Measurements from ENCODE around the gene CHURC1.

CHURC1 gene

GRCh38 chr14:64938972-64939816 lies 24.9 kb downstream of the CHURC1 start:
- no peaks in the 10 kb centered on the region for H3K9me3 Mint-ChIP-seq
- H3K4me1 Mint-ChIP-seq (ENCODE audit: low read depth) = peaks cover 41% of the 10 kb centered on the region
- no peak for DNase-seq (ENCODE audit: low spot score)
- no peak overlapping the region for H3K4me3 Mint-ChIP-seq
- no peaks in the 10 kb centered on the region for H3K27me3 Mint-ChIP-seq (ENCODE audit: low read depth)
- peaks cover 41% of the 10 kb centered on the region for H3K36me3 Mint-ChIP-seq (ENCODE audit: low read depth)
- H3K27ac Mint-ChIP-seq = no peak overlapping the region

- Mint-ChIP-seq H3K4me1 (ENCODE audit: low read depth) (peaks cover 40% of the 10 kb centered on the region), H3K4me3 (no peak overlapping the region), H3K27me3 (ENCODE audit: low read depth) (no peaks in the 10 kb centered on the region), H3K36me3 (ENCODE audit: low read depth) (peaks cover 35% of the 10 kb centered on the region), H3K9me3 (no peaks in the 10 kb centered on the region), H3K27ac (no peak overlapping the region)
- no peak for DNase-seq (ENCODE audit: low spot score)
These were observed 25.5 kb downstream of the CHURC1 start for GRCh38 chr14:64939817-64940190.

- H3K4me3 Mint-ChIP-seq = no peak overlapping the region
- no peak for DNase-seq (ENCODE audit: low spot score)
- H3K9me3 Mint-ChIP-seq = no peaks in the 10 kb centered on the region
- peaks cover 32% of the 10 kb centered on the region for H3K36me3 Mint-ChIP-seq (ENCODE audit: low read depth)
- H3K27me3 Mint-ChIP-seq (ENCODE audit: low read depth) = no peaks in the 10 kb centered on the region
- no peak overlapping the region for H3K27ac Mint-ChIP-seq
- H3K4me1 Mint-ChIP-seq (ENCODE audit: low read depth) = peaks cover 36% of the 10 kb centered on the region
These were observed 26.2 kb downstream of the CHURC1 start for GRCh38 chr14:64940336-64940910.

GRCh38 chr14:64942531-64943111 lies 28.4 kb downstream of the CHURC1 start, which contains the start of gene GPX2:
TSS of gene GPX2 (minus strand) at chr14:64942745. CDS start at chr14:64942726, 19 bp downstream.
- peaks cover 32% of the 10 kb centered on the region for H3K4me1 Mint-ChIP-seq (ENCODE audit: low read depth)
- peaks cover 32% of the 10 kb centered on the region for H3K36me3 Mint-ChIP-seq (ENCODE audit: low read depth)
- no peak for DNase-seq (ENCODE audit: low spot score)
- H3K27ac Mint-ChIP-seq = no peak within 1 kb of the TSS
- no peaks in the 10 kb centered on the region for H3K9me3 Mint-ChIP-seq
- no peak within 1 kb of the TSS for H3K4me3 Mint-ChIP-seq
- no peaks in the 10 kb centered on the region for H3K27me3 Mint-ChIP-seq (ENCODE audit: low read depth)

- Mint-ChIP-seq H3K4me3 (no peak overlapping the region), H3K4me1 (ENCODE audit: low read depth) (peaks cover 28% of the 10 kb centered on the region), H3K27ac (no peak overlapping the region), H3K9me3 (no peaks in the 10 kb centered on the region), H3K27me3 (ENCODE audit: low read depth) (no peaks in the 10 kb centered on the region), H3K36me3 (ENCODE audit: low read depth) (peaks cover 28% of the 10 kb centered on the region)
- no peak for DNase-seq (ENCODE audit: low spot score)
These were observed 29.3 kb downstream of the CHURC1 start for GRCh38 chr14:64943556-64943955.

- Mint-ChIP-seq H3K36me3 (ENCODE audit: low read depth) (peaks cover 23% of the 10 kb centered on the region), H3K27me3 (ENCODE audit: low read depth) (no peaks in the 10 kb centered on the region), H3K4me1 (ENCODE audit: low read depth) (peaks cover 25% of the 10 kb centered on the region), H3K27ac (no peak overlapping the region), H3K9me3 (no peaks in the 10 kb centered on the region), H3K4me3 (no peak overlapping the region)
- DNase-seq (ENCODE audit: low spot score) = no peak
These were observed 29.8 kb downstream of the CHURC1 start for GRCh38 chr14:64944041-64944440.

- Mint-ChIP-seq H3K36me3 (ENCODE audit: low read depth) (peaks cover 23% of the 10 kb centered on the region), H3K9me3 (no peaks in the 10 kb centered on the region), H3K4me3 (no peak overlapping the region), H3K4me1 (ENCODE audit: low read depth) (peaks cover 25% of the 10 kb centered on the region), H3K27me3 (ENCODE audit: low read depth) (no peaks in the 10 kb centered on the region), H3K27ac (no peak overlapping the region)
- DNase-seq (ENCODE audit: low spot score) = no peak
These were observed 30.6 kb downstream of the CHURC1 start for GRCh38 chr14:64944861-64945260.

GRCh38 chr14:64945431-64946178 lies 31.4 kb downstream of the CHURC1 start:
- no peak overlapping the region for H3K4me3 Mint-ChIP-seq
- peaks cover 23% of the 10 kb centered on the region for H3K4me1 Mint-ChIP-seq (ENCODE audit: low read depth)
- H3K27ac Mint-ChIP-seq = no peak overlapping the region
- H3K27me3 Mint-ChIP-seq (ENCODE audit: low read depth) = no peaks in the 10 kb centered on the region
- peaks cover 23% of the 10 kb centered on the region for H3K36me3 Mint-ChIP-seq (ENCODE audit: low read depth)
- no peaks in the 10 kb centered on the region for H3K9me3 Mint-ChIP-seq
- DNase-seq (ENCODE audit: low spot score) = no peak

GRCh38 chr14:64946310-64947045 lies 32.2 kb downstream of the CHURC1 start:
- no peak for DNase-seq (ENCODE audit: low spot score)
- no peak overlapping the region for H3K27ac Mint-ChIP-seq
- no peak overlapping the region for H3K4me3 Mint-ChIP-seq
- peaks cover 21% of the 10 kb centered on the region for H3K4me1 Mint-ChIP-seq (ENCODE audit: low read depth)
- H3K9me3 Mint-ChIP-seq = no peaks in the 10 kb centered on the region
- H3K36me3 Mint-ChIP-seq (ENCODE audit: low read depth) = peaks cover 20% of the 10 kb centered on the region
- H3K27me3 Mint-ChIP-seq (ENCODE audit: low read depth) = no peaks in the 10 kb centered on the region

GRCh38 chr14:64947710-64948611 lies 33.7 kb downstream of the CHURC1 start:
- peak overlapping the region; percentile 26 for H3K27ac Mint-ChIP-seq
- peaks cover 18% of the 10 kb centered on the region for H3K4me1 Mint-ChIP-seq (ENCODE audit: low read depth)
- no peak overlapping the region for H3K4me3 Mint-ChIP-seq

GRCh38 chr14:64948612-64949210 lies 34.5 kb downstream of the CHURC1 start:
- Mint-ChIP-seq H3K9me3 (no peaks in the 10 kb centered on the region), H3K4me1 (ENCODE audit: low read depth) (peaks cover 13% of the 10 kb centered on the region), H3K36me3 (ENCODE audit: low read depth) (peaks cover 20% of the 10 kb centered on the region), H3K4me3 (no peak overlapping the region), H3K27me3 (ENCODE audit: low read depth) (no peaks in the 10 kb centered on the region), H3K27ac (no peak overlapping the region)
- no peak for DNase-seq (ENCODE audit: low spot score)

More at GRCh38 chr14:64947710-64948611, 33.7 kb downstream of the CHURC1 start:
- DNase-seq (ENCODE audit: low spot score) = no peak
- Mint-ChIP-seq H3K27me3 (ENCODE audit: low read depth) (no peaks in the 10 kb centered on the region), H3K9me3 (no peaks in the 10 kb centered on the region), H3K36me3 (ENCODE audit: low read depth) (peaks cover 20% of the 10 kb centered on the region)

- peaks cover 14% of the 10 kb centered on the region for H3K36me3 Mint-ChIP-seq (ENCODE audit: low read depth)
- H3K27ac Mint-ChIP-seq = no peak overlapping the region
- H3K4me3 Mint-ChIP-seq = no peak overlapping the region
- H3K9me3 Mint-ChIP-seq = no peaks in the 10 kb centered on the region
- H3K27me3 Mint-ChIP-seq (ENCODE audit: low read depth) = no peaks in the 10 kb centered on the region
- peaks cover 8% of the 10 kb centered on the region for H3K4me1 Mint-ChIP-seq (ENCODE audit: low read depth)
- DNase-seq (ENCODE audit: low spot score) = no peak
These were observed 36.6 kb downstream of the CHURC1 start for GRCh38 chr14:64950889-64951288.

All from T-helper 2 cell treated with Interferon-gamma antibody and Interleukin-4, amounts not matched to agents 5 μg/mL and 100 μg/mL, for 36 hours (primary cell).